Fibroblast of lung (primary cell): Measurements from ENCODE around the gene SEC14L1. TPM values are rescaled to one million over a fixed set of nuclear protein-coding genes. Genes with fewer than 3 reads are reported as not detected.

ENCODE experiments used
- DNase-seq, 2 donors: peaks; one replicate each; pipeline versions ENCODE4 v3.0.0 to v3.0.0-alpha.2; 2010; ENCODE audit warnings: low read depth in 2 of 2
- H2AFZ ChIP-seq: 2 replicates; pipeline ENCODE4 v1.5.1; 2012; ENCODE audit warnings: low read length, control low read depth, inconsistent platforms
- H3K27ac ChIP-seq: 2 replicates; pipeline ENCODE4 v1.5.1; 2011; ENCODE audit warnings: low read length, control low read depth; ENCODE audit not compliant: insufficient read depth
- H3K27me3 ChIP-seq: 2 replicates; pipeline ENCODE4 v1.5.1; 2011; ENCODE audit warnings: mild to moderate bottlenecking, low read length; ENCODE audit not compliant: control insufficient read depth, insufficient read depth
- H3K36me3 ChIP-seq: 2 replicates; pipeline ENCODE4 v1.5.1; 2011; ENCODE audit warnings: low read length; ENCODE audit not compliant: control insufficient read depth, insufficient read depth
- H3K4me1 ChIP-seq: 2 replicates; pipeline ENCODE4 v1.5.1; 2011; ENCODE audit warnings: low read length; ENCODE audit not compliant: control insufficient read depth, insufficient read depth; ENCODE audit errors: extremely low read depth
- H3K4me2 ChIP-seq: 2 replicates; pipeline ENCODE4 v1.5.1; 2011; ENCODE audit warnings: low read length, control low read depth; ENCODE audit not compliant: insufficient read depth; ENCODE audit errors: extremely low read depth
- H3K4me3 ChIP-seq, 4 experiments: fragments of 200-600 bp in 1 of 4; sonication (generic) in 1 of 4; replicated peaks in 1 of 4; 2 replicates each; pipeline ENCODE4 v1.5.1; 2011 to 2016; ENCODE audit warnings: low read length in 4 of 4, low read depth in 3 of 4, mild to moderate bottlenecking in 3 of 4, control low read depth in 2 of 4, inconsistent platforms in 1 of 4, mixed read lengths in 1 of 4; ENCODE audit not compliant: insufficient read depth in 1 of 4; ENCODE audit errors: control extremely low read depth in 1 of 4
- H3K79me2 ChIP-seq: 2 replicates; pipeline ENCODE4 v1.5.1; 2012; ENCODE audit warnings: mild to moderate bottlenecking, low read length, inconsistent platforms; ENCODE audit not compliant: control insufficient read depth, insufficient read depth
- H3K9ac ChIP-seq: 2 replicates; pipeline ENCODE4 v1.5.1; 2011; ENCODE audit warnings: mild to moderate bottlenecking, low read length, control low read depth; ENCODE audit not compliant: insufficient read depth
- H3K9me3 ChIP-seq: 2 replicates; pipeline ENCODE4 v1.5.1; 2012; ENCODE audit warnings: low read depth, low read length; ENCODE audit not compliant: control insufficient read depth, insufficient read depth
- H4K20me1 ChIP-seq: 2 replicates; pipeline ENCODE4 v1.5.1; 2011; ENCODE audit warnings: low read length; ENCODE audit not compliant: control insufficient read depth, insufficient read depth; ENCODE audit errors: extremely low read depth
- EZH2 ChIP-seq: IDR thresholded peaks from 2 replicates; pipeline ENCODE4 v1.5.1; 2012; ENCODE audit warnings: low read length, control low read depth, mild to moderate bottlenecking; ENCODE audit errors: missing control alignments
- polyA plus RNA-seq, 2 donors: library from polyadenylated mRNA; depleted of rRNA in 1 of 2; stranded (reverse) in 1 of 2; unstranded in 1 of 2; fragments of >200 nt; gene quantifications; 2 replicates each; pipeline ENCODE4 v1.2.1, GENCODE V29; 2011 to 2012; ENCODE audit warnings: missing spikeins in 1 of 2
- total RNA-seq: library from RNA; depleted of rRNA; stranded (reverse); fragments of >200 nt; gene quantifications from 2 replicates; pipeline ENCODE4 v1.2.1, GENCODE V29; 2014
- TF ChIP-seq, protein P1 (sequence below), 2 donors: IDR thresholded peaks in 1 of 2; conservative IDR thresholded peaks in 1 of 2; 1 replicate in 1 of 2; 2 replicates in 1 of 2; pipeline ENCODE4 v1.5.1; 2011 to 2012; ENCODE audit warnings: low read length in 2 of 2, control low read depth in 1 of 2, inconsistent platforms in 1 of 2, low read depth in 1 of 2, mild to moderate bottlenecking in 1 of 2

Gene SEC14L1
- total and polyA plus RNA-seq, 2 donors (not counting 1 experiment from before 2014, with no cell fraction given), result 21.1 to 32.9 TPM

DNA sequence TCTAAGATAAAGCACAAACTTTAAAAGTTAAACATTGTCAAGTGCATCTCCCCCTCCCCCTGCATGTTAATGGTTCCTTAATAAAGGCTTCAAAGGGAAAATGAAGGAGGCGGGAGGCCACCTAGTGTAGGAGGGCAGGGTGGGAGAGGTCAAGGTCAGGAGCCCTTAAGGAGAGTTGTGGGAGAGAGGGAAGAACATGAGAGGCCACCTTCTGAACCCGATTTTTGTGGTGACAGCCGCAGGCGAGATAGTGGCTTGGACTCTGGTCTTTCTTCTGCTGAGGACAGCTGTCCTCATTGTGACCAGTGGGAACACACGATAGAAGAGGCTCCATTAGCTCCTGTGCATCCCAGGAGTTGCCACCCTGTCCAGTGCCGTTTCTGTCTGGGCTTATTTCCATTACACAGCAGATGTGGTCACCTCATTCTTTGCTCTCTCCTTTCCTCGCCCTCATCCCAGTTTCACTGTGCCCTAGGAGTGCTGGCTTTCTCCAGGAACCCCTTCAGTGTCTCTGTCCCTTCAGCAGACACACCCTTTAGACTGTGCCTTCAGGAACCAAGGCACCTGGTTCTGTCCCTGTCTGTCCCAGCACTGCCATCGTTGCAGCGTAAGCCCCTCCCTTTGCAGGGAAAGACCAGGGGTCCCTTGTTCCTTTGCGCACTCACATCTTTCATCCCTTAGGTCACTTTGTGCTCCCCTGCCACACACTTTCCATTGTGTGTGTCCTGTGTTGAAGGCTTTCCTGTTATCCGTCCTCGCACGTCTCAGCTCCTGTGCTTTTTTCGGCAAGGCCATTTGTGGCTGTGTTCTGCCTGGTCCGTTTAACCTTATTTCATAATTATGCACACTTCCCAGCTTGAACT, 7.5 kb downstream of the SEC14L1 start:
- Histone ChIP-seq H4K20me1 (no peaks in the 10 kb centered on the region), H3K27me3 (no peaks in the 10 kb centered on the region), H3K4me3 (no peak overlapping the region), H3K27ac (no peak overlapping the region), H3K4me1 (peaks cover 4% of the 10 kb centered on the region), H3K9me3 (no peaks in the 10 kb centered on the region), H3K36me3 (peaks cover 2% of the 10 kb centered on the region), H3K9ac (no peak overlapping the region), H3K4me2 (no peak overlapping the region), H3K79me2 (peaks cover 25% of the 10 kb centered on the region), H2AFZ (no peak overlapping the region)
- DNase-seq, result no peak
- TF ChIP-seq, protein P1, sequence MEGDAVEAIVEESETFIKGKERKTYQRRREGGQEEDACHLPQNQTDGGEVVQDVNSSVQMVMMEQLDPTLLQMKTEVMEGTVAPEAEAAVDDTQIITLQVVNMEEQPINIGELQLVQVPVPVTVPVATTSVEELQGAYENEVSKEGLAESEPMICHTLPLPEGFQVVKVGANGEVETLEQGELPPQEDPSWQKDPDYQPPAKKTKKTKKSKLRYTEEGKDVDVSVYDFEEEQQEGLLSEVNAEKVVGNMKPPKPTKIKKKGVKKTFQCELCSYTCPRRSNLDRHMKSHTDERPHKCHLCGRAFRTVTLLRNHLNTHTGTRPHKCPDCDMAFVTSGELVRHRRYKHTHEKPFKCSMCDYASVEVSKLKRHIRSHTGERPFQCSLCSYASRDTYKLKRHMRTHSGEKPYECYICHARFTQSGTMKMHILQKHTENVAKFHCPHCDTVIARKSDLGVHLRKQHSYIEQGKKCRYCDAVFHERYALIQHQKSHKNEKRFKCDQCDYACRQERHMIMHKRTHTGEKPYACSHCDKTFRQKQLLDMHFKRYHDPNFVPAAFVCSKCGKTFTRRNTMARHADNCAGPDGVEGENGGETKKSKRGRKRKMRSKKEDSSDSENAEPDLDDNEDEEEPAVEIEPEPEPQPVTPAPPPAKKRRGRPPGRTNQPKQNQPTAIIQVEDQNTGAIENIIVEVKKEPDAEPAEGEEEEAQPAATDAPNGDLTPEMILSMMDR (conservative IDR thresholded peaks at IDR 0.05 in 1 of 2, IDR thresholded peaks at IDR 0.05 in 1 of 2; ENCODE audit: low read depth in 1 of 2, low read length in 2 of 2), result no peak
- TF ChIP-seq EZH2, result no peak

- Histone ChIP-seq H3K4me3 (no peak overlapping the region), H3K4me1 (peaks cover 4% of the 10 kb centered on the region), H2AFZ (no peak overlapping the region), H4K20me1 (no peaks in the 10 kb centered on the region), H3K79me2 (peaks cover 30% of the 10 kb centered on the region), H3K9ac (no peak overlapping the region), H3K36me3 (peaks cover 2% of the 10 kb centered on the region), H3K9me3 (no peaks in the 10 kb centered on the region), H3K27me3 (no peaks in the 10 kb centered on the region), H3K4me2 (no peak overlapping the region), H3K27ac (no peak overlapping the region)
- no peak for TF ChIP-seq EZH2
- TF ChIP-seq, protein P1 (conservative IDR thresholded peaks at IDR 0.05 in 1 of 2, IDR thresholded peaks at IDR 0.05 in 1 of 2; ENCODE audit: low read depth in 1 of 2, low read length in 2 of 2), result no peak
- DNase-seq, result no peak
Observed at GRCh38 chr17:77148940-77149510, 8.3 kb downstream of the SEC14L1 start.

DNA sequence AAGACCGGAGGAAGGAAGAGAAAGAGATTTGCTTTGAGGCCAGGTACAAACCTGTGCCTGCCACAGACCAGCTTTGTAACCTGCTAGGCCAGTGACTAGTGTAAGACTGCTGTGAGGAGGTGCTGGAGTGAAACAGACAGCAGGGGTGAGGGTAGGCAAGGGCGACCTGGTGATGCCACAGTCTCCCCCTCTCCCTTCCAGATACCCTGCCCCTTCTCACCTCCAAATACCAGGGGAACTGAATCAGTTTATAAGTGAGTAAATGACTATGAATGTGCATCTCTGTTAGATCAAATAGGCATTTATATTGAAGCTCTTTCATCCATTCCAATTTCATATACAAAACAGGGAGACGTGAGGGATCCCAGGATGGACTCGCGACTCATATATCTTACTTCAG, 9.4 kb downstream of the SEC14L1 start:
- no peak overlapping the region for H3K4me2 ChIP-seq
- H3K9ac ChIP-seq, result no peak overlapping the region
- peaks cover 2% of the 10 kb centered on the region for H3K36me3 ChIP-seq

More for the DNA sequence above, 9.4 kb downstream of the SEC14L1 start:
- no peaks in the 10 kb centered on the region for H4K20me1 ChIP-seq
- H3K27me3 ChIP-seq, result no peaks in the 10 kb centered on the region
- H3K4me1 ChIP-seq, result peaks cover 3% of the 10 kb centered on the region
- DNase-seq, result no peak
- no peaks in the 10 kb centered on the region for H3K9me3 ChIP-seq
- no peak overlapping the region for H2AFZ ChIP-seq
- no peak for TF ChIP-seq EZH2
- TF ChIP-seq, protein P1 (conservative IDR thresholded peaks at IDR 0.05 in 1 of 2, IDR thresholded peaks at IDR 0.05 in 1 of 2; ENCODE audit: low read depth in 1 of 2, low read length in 2 of 2), result no peak
- H3K79me2 ChIP-seq, result peaks cover 36% of the 10 kb centered on the region
- H3K27ac ChIP-seq, result no peak overlapping the region
- H3K4me3 ChIP-seq, result no peak overlapping the region
